ENCODE results near the gene MLLT10.

The MLLT10 gene

GRCh38 chr10:21727452-21728168 lies 193.6 kb downstream of the MLLT10 start:
- in situ Hi-C loops (cut with HindIII; ENCODE audit: low sequenced_read_pairs), result no loop called here

- in situ Hi-C loops (cut with HindIII; ENCODE audit: low sequenced_read_pairs), result no loop called here
These were observed 194.6 kb downstream of the MLLT10 start for GRCh38 chr10:21728618-21729017.

DNA sequence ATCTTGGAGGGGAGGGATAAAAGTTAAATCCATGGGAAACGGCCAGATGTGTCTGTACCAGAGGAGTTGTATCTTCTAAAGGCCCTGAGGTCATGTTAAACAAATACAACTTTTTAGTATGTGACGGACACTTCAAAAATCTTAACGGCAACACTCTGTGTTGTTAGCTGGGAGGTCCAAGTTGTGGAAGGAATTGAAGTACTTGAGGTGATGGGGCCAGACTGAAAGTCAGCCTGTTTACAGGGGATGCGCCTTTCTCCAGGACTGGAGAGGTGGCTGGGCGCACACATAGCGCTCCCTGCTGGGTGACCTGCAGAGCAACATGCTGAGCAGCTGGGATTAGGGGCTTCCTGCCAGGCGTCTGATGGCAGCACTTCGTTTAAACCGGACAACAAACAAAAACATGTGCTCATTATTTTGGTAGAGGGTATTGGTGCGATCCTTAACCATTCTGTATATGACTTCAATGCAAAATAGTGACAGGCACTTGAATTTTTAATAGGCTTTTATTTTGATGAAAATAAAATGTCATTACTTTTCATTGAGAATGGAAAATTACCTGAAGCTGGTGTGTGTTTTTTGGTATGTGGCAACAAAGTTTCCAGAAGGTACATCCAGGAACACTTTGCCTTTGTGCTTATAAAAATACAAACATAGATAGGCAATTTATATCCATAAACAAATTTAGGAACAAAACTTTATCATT lies 198.2 kb downstream of the MLLT10 start:
- in situ Hi-C loops (cut with HindIII; ENCODE audit: low sequenced_read_pairs), result no loop called here

DNA sequence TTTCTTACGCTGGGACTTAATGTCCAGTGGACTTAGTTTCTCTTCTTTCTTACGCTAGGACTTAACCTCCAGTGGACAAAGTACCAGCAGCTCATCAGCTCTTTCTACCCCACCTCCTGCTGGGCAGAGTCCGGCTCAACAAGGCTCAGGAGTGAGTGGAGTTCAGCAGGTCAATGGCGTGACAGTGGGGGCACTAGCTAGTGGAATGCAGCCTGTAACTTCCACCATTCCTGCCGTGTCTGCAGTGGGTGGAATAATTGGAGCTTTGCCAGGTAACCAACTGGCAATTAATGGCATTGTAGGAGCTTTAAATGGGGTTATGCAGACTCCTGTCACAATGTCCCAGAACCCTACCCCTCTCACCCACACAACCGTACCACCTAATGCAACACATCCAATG lies 199.7 kb downstream of the MLLT10 start:
- in situ Hi-C loops (cut with HindIII; ENCODE audit: low sequenced_read_pairs), result no loop called here

- in situ Hi-C loops (cut with HindIII; ENCODE audit: low sequenced_read_pairs), result no loop called here
These were observed 203.1 kb downstream of the MLLT10 start for GRCh38 chr10:21737106-21737505.

GRCh38 chr10:21740989-21741388 lies 207.0 kb downstream of the MLLT10 start:
- in situ Hi-C loops (cut with HindIII; ENCODE audit: low sequenced_read_pairs), result no loop called here

DNA sequence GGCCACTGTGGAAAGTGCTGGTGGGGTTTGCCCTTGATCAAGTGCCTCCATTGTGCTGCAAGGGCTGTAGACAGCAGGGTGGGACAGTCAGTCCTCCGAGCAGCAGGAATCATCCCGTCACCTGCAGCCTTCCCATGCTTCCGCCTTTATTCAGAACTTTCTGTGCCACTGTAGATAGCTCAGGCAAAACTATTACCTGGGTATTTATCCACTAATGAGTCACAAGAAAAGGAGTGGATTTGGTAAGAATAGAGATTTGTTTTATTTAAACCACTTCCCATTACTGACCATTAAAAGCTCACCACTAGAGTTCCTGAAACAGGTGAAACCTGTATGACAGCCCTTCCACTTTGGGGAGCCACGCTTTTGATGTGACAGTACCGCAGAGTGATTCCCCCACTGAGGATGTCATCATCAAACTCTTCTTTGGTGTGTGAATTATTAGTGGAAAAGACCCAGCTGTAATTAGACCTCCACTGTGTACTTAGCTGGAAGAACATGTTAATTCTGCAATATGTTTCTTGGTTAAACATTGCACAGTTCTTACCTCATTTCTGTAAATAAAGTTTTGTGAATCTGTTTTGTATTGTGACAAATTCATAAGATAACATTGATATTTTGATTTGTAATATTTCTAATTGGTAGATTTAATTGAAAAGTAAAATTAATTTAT lies 208.8 kb downstream of the MLLT10 start:
- in situ Hi-C loops (cut with HindIII; ENCODE audit: low sequenced_read_pairs), result no loop called here

DNA sequence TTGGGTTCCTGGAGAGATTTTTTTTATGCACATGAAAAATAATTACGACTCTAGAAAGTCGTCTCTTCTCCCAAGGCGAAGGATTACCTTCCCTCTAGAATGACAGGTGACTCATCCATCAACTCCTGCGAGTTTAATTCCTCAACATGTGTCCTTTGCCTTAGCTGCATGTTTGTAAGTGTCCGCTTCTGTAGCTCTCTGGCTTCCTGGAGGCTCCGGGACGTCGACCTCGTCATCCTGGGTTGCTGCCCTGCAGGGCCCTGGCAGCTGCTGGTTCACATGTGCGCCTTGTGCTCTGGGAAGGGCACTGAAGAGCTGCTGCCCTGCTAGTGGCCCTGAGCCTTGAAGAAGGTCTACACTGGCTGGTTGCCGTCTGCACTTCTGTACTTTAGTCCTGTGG lies 210.2 kb downstream of the MLLT10 start:
- in situ Hi-C loops (cut with HindIII; ENCODE audit: low sequenced_read_pairs), result no loop called here

DNA sequence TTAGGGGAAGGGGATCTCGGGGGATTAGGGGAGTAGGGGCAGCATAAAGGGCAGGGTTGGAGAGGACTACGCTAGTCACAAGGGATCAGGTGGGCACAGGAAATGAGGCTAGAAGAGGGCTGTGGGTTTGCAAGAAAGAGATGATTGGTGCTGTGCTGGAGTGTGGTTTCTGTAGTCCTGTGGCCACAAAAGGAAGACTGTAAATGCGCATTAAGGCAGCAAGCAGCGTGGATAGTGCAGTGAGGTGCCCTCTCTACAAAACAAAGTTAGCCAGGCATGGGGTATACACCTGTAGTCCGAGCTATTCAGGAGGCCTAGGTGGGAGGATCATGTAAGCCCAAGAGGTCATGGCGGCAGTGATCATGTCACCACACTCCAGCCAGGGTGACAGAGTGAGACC lies 212.1 kb downstream of the MLLT10 start:
- in situ Hi-C loops (cut with HindIII; ENCODE audit: low sequenced_read_pairs), result no loop called here

DNA sequence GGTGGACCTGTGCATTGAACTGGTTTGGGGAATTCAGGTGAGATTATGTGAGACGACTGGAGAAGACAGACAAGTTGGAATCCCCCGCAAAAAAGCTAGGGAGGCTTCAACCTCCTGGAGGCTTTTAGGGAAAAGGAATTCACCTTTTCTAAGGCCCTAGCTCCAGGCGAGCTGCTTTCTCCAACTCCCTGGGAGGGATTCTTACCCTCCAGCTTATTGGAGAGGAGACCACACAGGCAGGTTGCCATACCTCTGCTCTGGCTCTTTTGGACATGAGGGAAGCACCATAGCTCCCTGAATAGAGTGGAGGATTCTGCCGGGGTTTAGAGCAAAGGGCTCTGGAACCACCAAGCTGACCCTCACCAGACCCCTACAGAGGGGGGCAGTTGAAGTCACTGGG lies 213.8 kb downstream of the MLLT10 start:
- in situ Hi-C loops (cut with HindIII; ENCODE audit: low sequenced_read_pairs), result no loop called here

DNA sequence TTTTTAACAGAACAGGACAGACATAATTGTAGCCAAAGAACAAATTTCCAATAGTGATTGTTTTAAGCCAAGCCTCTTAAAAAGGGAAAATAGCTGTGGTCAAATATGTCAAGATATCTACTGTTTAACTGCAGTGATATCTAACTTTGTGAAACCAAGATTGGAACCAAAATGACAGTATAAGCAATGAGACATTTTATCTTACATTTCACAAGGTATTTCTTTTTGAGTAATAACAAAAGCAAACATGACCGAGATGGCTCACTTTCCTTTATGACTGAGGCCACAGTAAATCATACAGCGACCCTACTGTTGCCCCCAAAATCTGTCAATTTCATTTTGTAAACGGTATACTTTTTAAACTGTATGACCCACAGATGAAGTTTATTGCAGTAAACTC lies 215.8 kb downstream of the MLLT10 start:
- in situ Hi-C loops (cut with HindIII; ENCODE audit: low sequenced_read_pairs), result no loop called here

DNA sequence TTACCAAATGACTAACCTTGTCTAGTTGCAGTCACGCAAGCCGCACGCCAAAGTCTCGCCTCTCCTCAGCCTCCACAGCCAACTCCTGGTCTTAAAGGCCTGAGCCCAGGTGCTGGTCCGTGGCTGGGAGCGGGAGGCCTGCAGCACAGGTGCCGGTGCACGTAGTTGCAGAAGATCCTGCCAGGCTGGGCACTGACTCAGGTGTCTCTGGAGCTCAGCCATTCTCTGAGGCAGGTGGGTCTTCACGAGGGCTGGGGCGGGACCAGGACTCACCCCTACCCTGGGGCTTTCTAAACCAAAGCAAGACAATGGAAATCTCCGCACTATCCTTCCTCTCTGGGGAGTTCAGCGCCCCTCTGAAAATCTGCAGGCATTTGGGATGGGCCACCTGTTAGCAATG lies 216.4 kb downstream of the MLLT10 start:
- in situ Hi-C loops (cut with HindIII; ENCODE audit: low sequenced_read_pairs), result no loop called here

- in situ Hi-C loops (cut with HindIII; ENCODE audit: low sequenced_read_pairs), result no loop called here
These were observed 217.6 kb downstream of the MLLT10 start for GRCh38 chr10:21751341-21752310.

DNA sequence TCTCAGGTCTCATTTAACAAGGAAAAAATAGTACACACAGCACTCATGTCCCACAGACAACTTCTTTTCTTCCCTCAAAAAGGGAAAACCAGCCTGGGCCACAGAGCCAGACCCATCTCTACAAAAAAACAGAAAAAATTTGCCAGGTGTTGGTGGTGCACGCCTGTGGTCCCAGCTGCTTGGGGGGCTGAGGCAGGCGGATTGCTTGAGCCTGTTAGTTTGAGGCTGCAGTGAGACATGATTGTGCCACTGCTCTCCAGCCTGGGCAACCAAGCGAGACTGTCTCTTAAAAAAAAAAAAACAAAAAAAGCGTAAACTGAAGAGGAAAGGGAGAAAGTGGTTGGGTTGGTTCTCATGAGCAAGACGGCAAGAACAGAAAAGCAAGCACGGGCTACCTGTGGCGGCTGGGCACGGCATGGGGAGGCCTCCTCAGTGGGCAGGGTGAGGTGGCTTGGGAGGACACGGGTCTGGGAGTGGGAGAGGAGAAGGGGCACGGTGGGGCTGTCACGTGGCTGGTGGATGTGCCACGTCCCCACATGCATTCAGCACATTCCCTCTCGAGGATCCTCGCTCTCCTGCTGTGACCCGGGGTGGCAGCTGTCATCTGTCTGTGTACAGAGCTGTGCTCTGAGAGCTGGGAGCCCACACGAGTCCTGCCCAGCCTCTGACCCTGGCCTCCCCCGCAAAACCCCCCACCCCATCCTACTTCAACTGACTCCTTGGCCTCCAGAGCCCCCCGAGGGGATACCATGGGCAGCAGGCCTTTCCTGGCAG lies 219.7 kb downstream of the MLLT10 start:
- in situ Hi-C loops (cut with HindIII; ENCODE audit: low sequenced_read_pairs), result no loop called here

DNA sequence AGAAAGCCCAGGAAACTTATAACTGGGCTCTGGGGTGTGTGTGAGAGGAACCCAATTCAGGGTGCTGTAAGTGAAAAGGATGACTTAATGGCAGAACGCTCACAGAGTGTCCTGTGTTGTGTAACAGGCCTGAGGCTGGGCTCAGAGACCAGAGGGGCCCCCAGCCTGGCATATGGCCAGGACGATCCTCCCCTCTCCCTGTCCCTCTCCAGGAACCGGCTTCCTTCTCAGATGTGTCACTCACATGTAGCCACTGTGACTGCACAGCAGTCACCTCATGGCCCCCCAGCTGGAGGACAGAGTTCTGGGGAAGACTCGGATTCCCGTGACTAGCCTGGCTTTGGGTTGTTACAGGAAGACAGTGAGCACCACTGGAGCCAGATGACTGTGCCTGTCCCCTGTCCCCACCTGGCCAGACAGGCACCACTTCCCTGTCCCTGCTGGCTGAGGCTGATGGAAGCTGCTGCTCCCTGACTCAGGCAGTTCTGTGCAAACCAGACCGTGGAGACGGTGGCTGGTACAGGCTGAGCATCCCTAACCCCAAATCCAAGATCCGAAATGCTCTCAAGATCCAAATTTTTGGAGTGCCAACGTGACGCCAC lies 220.5 kb downstream of the MLLT10 start:
- in situ Hi-C loops (cut with HindIII; ENCODE audit: low sequenced_read_pairs), result no loop called here

GRCh38 chr10:21756707-21757106 lies 222.7 kb downstream of the MLLT10 start:
- in situ Hi-C loops (cut with HindIII; ENCODE audit: low sequenced_read_pairs), result no loop called here

GRCh38 chr10:21757185-21757901 lies 223.3 kb downstream of the MLLT10 start:
- in situ Hi-C loops (cut with HindIII; ENCODE audit: low sequenced_read_pairs), result no loop called here

- in situ Hi-C loops (cut with HindIII; ENCODE audit: low sequenced_read_pairs), result no loop called here
These were observed 224.2 kb downstream of the MLLT10 start for GRCh38 chr10:21758239-21758638.

- in situ Hi-C loops (cut with HindIII; ENCODE audit: low sequenced_read_pairs), result no loop called here
These were observed 224.7 kb downstream of the MLLT10 start for GRCh38 chr10:21758696-21759095.
